Caki2 (cell line): Measurements from ENCODE around the gene F13A1. TPM values are rescaled to one million over a fixed set of nuclear protein-coding genes. Genes with fewer than 3 reads are reported as not detected.

Experiments used
- DNase-seq: peaks from one replicate; pipeline ENCODE4 v3.0.0-alpha.2; 2015; ENCODE audit warnings: low read depth
- in situ Hi-C: cut with HindIII; loops from 2 replicates; pipeline ENCODE4 v1.10.0; 2016; ENCODE audit warnings: low sequenced_read_pairs, low pct_unique_long_range_greater_than_20kb, mixed read lengths
- total RNA-seq: library from RNA; depleted of rRNA; stranded (reverse); fragments of >200 nt; shearing (Covaris generic); gene quantifications from 2 replicates; pipeline ENCODE4 v1.2.3, GENCODE V29; 2014; ENCODE audit warnings: low replicate concordance

Gene F13A1
- total RNA-seq, 1 experiment from 2014 or later = not detected

DNA sequence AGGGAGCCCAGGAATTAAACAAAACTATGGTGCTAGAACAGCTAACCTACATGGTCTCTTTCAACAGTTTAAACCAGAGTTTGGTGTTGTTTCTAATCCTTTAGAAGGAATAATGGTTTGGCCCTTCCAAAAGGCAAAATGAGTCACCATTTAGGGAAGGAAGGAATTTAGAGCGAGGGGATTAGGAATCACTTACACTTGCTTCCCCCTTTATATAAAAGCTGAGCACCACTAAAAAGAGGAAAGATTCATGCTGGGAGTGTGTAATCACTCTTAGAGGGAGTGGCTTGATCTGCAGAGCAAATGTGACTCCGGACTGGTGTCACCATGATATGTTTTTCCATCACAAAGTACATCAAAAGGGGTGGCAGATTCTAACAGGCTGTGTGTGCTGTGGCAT, 63.6 kb downstream of the F13A1 start:
- in situ Hi-C loops = no loop called here
- no peak for DNase-seq

- no peak for DNase-seq
- in situ Hi-C loops = no loop called here
These were observed 64.2 kb downstream of the F13A1 start for GRCh38 chr6:6256259-6256658.

GRCh38 chr6:6251555-6252280, 68.7 kb downstream of the F13A1 start:
- in situ Hi-C loops = no loop called here

GRCh38 chr6:6248651-6249050, 71.8 kb downstream of the F13A1 start:
- in situ Hi-C loops = no loop called here
- no peak for DNase-seq

More at GRCh38 chr6:6251555-6252280, 68.7 kb downstream of the F13A1 start:
- DNase-seq = no peak

GRCh38 chr6:6246544-6246943, 73.9 kb downstream of the F13A1 start:
- in situ Hi-C loops = no loop called here
- no peak for DNase-seq

DNA sequence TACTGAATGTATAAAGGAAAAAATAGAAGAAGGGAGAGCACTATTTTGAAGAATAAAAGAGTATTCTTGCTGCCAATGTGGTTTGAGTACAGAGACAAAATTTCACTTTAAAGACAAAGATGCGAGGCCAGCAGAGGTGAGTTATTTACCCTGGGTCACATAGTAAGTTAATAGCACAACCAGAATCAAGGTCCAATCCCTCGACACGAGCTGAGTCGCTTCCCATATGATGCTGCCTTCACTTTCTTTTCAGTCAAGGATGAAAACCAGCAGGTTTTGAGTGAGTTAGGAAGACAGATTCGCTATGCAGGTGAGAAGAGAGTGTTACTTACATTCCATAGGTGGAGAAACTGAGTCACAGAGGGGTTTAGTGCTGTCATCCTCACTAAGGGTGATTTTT, 75.8 kb downstream of the F13A1 start:
- in situ Hi-C loops = no loop called here
- DNase-seq = no peak

GRCh38 chr6:6243846-6244245, 76.6 kb downstream of the F13A1 start:
- in situ Hi-C loops = no loop called here

DNA sequence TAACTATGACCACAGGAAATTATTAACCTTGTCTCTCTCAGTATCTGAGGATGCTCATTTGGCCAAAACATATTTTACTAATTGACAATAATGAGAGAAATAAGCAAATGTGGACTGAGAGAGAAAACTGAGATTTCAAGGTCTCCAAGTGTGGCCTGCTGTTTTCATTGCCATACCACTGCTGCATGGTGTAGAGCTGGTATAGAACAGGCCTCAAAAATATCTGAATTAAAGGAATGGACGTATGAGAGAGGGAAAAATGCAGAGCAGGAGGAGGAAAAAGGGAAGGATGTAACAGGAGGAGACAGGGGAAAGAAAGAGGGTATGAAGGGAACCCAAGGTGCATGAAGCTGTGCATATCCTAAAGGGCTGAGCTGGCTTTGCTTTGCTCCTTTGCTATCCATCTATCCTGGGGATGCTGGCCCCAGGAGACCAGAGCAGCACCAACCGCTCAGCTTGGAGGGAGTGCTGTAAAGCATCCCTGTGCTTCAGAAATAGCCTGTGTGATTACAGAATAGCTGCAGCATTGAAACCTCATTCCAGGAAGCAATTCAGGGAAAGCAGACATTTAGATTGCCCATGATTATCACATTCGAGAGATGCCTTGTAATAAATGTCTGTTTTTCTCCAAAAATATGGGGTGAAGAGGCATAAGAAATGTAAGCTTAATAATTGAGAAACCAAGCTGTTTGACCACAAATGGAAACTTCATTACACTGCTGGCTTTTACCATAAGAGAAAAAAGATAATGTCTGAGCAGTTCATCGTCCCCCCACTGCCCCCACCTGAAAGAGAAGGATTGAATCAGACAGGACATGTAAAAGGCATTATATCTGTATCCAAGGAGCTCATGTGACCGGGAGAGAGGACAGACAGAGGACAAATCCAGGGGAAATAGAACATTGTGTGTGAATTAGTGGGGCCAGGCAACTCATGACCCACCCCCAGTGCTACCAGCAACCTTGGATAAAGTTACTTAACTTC, 80.6 kb downstream of the F13A1 start:
- in situ Hi-C loops = no loop called here
- no peak for DNase-seq

More at GRCh38 chr6:6243846-6244245, 76.6 kb downstream of the F13A1 start:
- no peak for DNase-seq

- no peak for DNase-seq
- in situ Hi-C loops = no loop called here
These were observed 83.6 kb downstream of the F13A1 start for GRCh38 chr6:6236730-6237469.

DNA sequence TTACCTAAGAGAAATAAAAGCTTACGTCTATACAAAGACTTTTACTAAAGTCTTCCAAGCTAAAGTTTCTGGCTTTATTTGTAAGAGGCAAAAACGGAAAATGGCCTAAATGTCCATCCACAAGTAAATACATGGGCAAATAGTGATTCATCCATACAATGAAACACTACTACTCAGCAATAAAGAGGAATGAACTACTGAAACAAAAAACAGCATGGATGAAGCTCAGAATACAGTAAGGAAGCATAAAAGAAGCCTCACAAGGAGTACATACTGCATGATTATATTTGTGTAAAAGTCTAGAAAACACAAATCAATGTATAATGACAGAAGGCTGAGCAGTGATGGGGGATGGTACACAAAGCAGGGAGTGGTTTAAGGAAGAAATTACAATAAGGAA, 84.7 kb downstream of the F13A1 start:
- in situ Hi-C loops = no loop called here
- no peak for DNase-seq

DNA sequence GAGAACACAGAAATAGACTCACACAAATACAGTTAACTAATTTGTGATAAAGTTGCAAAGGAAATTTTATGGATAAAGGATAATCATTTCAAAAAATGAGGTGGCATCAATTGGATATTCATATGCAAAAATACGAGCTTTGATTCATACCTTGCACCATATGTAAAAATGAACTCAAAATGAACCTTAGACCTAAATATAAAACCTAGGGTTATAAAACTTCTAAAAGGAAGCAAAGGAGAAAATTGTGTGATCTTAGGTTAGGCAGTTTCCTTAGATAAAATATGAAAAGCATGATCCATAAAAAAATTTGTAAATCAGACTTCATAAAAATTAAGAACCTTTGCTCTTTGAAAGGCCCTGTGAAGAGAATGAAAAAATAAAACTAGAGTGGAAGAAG, 85.5 kb downstream of the F13A1 start:
- in situ Hi-C loops = no loop called here
- no peak for DNase-seq

DNA sequence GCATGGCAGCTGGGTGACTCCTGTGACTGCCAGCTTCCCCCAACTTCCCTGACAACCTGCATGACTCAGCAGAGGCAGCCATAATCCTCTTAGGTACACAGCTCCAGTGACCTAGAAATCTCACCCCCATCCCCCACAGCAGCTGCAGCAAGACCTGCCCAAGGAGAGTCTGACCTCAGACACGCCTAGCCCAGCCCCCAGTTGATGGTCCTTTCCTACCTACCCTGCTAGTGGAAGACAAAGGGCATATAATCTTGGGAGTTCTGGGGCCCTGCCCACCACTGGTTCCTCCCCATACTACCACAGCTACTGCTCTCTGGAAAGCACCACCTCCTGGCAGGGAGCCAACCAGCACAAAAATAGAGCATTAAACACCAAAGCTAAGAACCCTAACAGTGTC, 90.2 kb downstream of the F13A1 start:
- in situ Hi-C loops = no loop called here

GRCh38 chr6:6227896-6228295, 92.6 kb downstream of the F13A1 start:
- in situ Hi-C loops = no loop called here
- DNase-seq = no peak

More for the DNA sequence above, 90.2 kb downstream of the F13A1 start:
- peak; percentile 47 for DNase-seq

DNA sequence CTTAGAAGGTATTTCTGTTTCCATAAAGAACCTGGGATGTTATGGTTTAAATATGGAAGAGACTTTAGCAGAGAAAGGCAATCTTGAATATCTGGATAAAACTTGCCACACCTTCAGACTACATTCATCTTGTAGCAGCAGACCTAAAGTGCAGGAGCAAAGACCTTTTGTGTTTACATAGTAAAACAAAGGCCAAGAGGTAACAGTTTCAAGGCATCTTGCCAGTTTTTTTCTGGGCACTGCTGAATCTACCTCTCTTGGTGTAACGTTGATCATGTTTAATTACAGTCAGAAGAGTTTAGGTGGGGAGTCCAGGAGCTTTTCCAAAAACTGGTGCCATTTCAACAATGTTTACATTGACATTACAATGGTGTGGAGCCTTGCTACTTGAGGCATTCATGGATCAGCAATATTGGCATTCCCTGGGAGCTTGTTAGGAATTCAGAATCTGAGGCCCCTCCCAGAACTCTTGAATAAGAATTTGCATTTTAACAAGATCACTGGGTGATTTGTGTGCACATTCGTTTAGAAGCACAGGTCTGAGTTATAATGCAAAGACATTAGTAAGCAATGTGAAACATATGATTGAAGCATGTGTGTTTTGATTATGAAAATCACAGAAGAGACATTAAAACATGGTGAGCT, 94.5 kb downstream of the F13A1 start:
- DNase-seq = no peak
- in situ Hi-C loops = no loop called here

DNA sequence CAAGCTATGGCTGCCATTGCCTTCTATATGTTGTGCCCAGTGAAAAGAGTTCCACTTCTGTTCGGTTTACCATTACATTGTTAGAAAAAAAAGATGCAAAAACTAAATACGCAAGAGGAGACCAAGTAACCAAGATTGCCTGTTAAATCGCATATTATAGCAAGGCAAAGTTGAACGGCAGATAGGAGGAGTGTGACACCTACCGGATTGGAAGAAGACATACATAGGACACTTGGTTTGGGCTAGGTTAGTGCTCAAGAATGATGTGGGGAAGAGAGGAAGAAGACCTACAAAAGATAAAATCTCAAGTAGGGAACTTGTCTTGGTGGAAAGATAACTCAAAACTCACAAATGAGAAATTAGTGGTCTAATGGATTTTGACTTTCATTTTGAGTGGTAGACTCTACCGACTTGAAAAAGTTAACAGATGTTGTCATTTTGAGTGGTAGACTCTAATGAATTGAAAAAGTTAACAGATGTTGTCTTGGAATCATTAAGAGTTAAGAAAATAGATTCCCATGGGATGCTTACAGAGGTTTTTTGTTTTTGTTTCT, 95.5 kb downstream of the F13A1 start:
- in situ Hi-C loops = no loop called here
- DNase-seq = no peak

DNA sequence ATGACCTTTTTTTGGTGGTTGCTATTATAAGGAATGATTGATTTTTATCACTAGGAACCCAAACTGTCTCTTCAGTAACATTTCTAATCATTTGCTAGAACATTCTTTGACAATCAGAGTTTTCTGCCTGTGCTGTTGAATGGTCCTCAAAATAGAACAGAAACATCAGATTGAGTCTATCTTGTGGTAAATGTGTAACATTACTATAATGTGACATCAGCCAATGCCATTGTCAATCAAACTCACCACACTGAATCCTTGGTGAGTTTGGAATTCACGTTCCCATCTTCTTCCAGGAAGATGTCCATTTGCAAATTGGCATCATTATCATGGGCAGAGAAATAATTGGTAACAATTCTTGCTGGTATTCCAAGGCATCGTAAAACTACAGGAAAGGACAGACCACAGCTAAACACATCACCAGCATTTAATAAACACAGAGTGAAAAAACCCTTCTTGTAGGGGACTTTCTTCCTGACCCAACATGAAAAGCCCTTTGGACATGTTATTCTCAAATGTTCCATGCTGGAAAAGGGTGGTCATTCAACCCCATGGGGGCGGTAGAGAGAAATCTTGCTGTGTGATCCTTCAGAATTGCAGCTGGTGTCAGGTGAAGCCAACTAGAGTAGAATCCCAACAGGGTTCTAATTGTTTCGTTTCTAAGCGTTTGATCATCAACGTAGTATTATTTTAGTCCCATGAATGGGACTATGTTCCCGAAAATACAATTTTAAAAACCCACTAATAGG, 98.5 kb downstream of the F13A1 start:
- in situ Hi-C loops = no loop called here
- DNase-seq = no peak

GRCh38 chr6:6220718-6221117, 99.7 kb downstream of the F13A1 start:
- in situ Hi-C loops = no loop called here
- DNase-seq = no peak
